ENCODE measurements around the gene TTC17.

- TF ChIP-seq, protein P1, sequence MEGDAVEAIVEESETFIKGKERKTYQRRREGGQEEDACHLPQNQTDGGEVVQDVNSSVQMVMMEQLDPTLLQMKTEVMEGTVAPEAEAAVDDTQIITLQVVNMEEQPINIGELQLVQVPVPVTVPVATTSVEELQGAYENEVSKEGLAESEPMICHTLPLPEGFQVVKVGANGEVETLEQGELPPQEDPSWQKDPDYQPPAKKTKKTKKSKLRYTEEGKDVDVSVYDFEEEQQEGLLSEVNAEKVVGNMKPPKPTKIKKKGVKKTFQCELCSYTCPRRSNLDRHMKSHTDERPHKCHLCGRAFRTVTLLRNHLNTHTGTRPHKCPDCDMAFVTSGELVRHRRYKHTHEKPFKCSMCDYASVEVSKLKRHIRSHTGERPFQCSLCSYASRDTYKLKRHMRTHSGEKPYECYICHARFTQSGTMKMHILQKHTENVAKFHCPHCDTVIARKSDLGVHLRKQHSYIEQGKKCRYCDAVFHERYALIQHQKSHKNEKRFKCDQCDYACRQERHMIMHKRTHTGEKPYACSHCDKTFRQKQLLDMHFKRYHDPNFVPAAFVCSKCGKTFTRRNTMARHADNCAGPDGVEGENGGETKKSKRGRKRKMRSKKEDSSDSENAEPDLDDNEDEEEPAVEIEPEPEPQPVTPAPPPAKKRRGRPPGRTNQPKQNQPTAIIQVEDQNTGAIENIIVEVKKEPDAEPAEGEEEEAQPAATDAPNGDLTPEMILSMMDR (optimal IDR thresholded peaks at IDR 0.05 in 1 of 3, IDR thresholded peaks at IDR 0.05 in 1 of 3, conservative IDR thresholded peaks at IDR 0.05 in 1 of 3; ENCODE audit: extremely low read depth in 1 of 3, insufficient read depth in 2 of 3, low read length in 3 of 3) = no peak
- TF ChIP-seq EZH2 (IDR thresholded peaks at IDR 0.05; ENCODE audit: low read length) = no peak
Measured at GRCh38 chr11:43315966-43316365, 42.8 kb upstream of the TTC17 start.
